ENCODE data around the gene DBI. TPM values are rescaled to one million over a fixed set of nuclear protein-coding genes. Genes with fewer than 3 reads are reported as not detected.

Gene DBI
- total and polyA plus RNA-seq, 2 donors (not counting 1 experiment from before 2014, with no cell fraction given), result 45.2 to 69.4 TPM

DNA sequence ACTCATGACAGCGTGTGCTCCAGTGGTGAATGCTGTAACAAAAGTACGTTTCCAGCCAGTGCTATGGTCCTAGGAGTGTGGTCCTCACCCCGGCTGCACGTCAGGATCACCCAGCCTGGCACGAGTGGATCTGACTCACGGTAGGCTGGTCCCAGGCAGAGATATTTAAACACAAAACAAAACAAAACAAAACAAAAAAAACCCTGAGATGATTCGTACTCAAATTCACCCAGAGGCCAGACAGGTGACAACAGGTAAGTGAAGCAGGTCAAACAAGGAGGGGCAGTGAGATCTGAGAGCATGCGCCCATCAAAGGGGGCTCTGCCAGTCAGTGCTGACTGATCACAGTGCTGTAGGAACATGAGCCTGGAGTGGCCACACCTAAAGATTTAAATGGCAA lies 43.3 kb upstream of the DBI start:
- Histone ChIP-seq H3K9ac (ENCODE audit: low read length) (no peak overlapping the region), H2AFZ (ENCODE audit: insufficient read depth, low read depth, low read length, poor library complexity, severe bottlenecking) (no peak overlapping the region), H4K20me1 (ENCODE audit: control insufficient read depth, insufficient read depth, low read length, poor library complexity, severe bottlenecking) (no peaks in the 10 kb centered on the region), H3K9me3 (ENCODE audit: control extremely low read depth in 1 of 3, control insufficient read depth in 2 of 3, insufficient read depth in 1 of 3, low read length in 2 of 3) (no peaks in the 10 kb centered on the region), H3K36me3 (replicated peaks in 1 of 2; ENCODE audit: control extremely low read depth in 1 of 2, control insufficient read depth in 1 of 2, extremely low read depth in 1 of 2, insufficient read depth in 2 of 2, low read length in 1 of 2) (no peaks in the 10 kb centered on the region), H3K4me2 (replicated peaks; ENCODE audit: low read depth, low read length, poor library complexity, severe bottlenecking) (no peak overlapping the region), H3K4me1 (ENCODE audit: control insufficient read depth in 2 of 2, insufficient read depth in 2 of 2, low read length in 2 of 2) (no peaks in the 10 kb centered on the region), H3K79me2 (ENCODE audit: control insufficient read depth, insufficient read depth, low read length) (no peaks in the 10 kb centered on the region), H3K27me3 (replicated peaks in 1 of 4; ENCODE audit: control extremely low read depth in 1 of 4, control insufficient read depth in 3 of 4, insufficient read depth in 4 of 4, low read length in 3 of 4) (no peaks in the 10 kb centered on the region), H3K4me3 (ENCODE audit: control extremely low read depth in 1 of 5, extremely low read depth in 1 of 5, insufficient read depth in 1 of 5, low read depth in 2 of 5, low read length in 4 of 5) (no peak overlapping the region), H3K27ac (ENCODE audit: low read length in 2 of 2) (no peak overlapping the region)
- no peaks in the 10 kb centered on the region for H3K4me1 Mint-ChIP-seq
- H3K27ac Mint-ChIP-seq, result no peak overlapping the region
- ChIA-PET CTCF (no interaction called here), POLR2A (no interaction called here)
- 97% methylated on average over 6 of the region's 8 CpGs for whole genome bisulfite sequencing (ENCODE audit: insufficient coverage)
- TF ChIP-seq, protein P1, sequence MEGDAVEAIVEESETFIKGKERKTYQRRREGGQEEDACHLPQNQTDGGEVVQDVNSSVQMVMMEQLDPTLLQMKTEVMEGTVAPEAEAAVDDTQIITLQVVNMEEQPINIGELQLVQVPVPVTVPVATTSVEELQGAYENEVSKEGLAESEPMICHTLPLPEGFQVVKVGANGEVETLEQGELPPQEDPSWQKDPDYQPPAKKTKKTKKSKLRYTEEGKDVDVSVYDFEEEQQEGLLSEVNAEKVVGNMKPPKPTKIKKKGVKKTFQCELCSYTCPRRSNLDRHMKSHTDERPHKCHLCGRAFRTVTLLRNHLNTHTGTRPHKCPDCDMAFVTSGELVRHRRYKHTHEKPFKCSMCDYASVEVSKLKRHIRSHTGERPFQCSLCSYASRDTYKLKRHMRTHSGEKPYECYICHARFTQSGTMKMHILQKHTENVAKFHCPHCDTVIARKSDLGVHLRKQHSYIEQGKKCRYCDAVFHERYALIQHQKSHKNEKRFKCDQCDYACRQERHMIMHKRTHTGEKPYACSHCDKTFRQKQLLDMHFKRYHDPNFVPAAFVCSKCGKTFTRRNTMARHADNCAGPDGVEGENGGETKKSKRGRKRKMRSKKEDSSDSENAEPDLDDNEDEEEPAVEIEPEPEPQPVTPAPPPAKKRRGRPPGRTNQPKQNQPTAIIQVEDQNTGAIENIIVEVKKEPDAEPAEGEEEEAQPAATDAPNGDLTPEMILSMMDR (IDR thresholded peaks at IDR 0.05), result no peak
- no peak for TF ChIP-seq EZH2 (IDR thresholded peaks at IDR 0.05; ENCODE audit: borderline replicate concordance, insufficient read depth, low read depth, low read length, poor library complexity, severe bottlenecking)
- no peaks in the 10 kb centered on the region for H3K27me3 Mint-ChIP-seq
- ATAC-seq (ENCODE audit: low read depth) (no peak), DNase-seq (no peak)
- no peak overlapping the region for H3K4me3 Mint-ChIP-seq
- no peaks in the 10 kb centered on the region for H3K9me3 Mint-ChIP-seq (ENCODE audit: insufficient read depth)
- intact Hi-C loops (cut with micrococcal nuclease), result no loop called here

DNA sequence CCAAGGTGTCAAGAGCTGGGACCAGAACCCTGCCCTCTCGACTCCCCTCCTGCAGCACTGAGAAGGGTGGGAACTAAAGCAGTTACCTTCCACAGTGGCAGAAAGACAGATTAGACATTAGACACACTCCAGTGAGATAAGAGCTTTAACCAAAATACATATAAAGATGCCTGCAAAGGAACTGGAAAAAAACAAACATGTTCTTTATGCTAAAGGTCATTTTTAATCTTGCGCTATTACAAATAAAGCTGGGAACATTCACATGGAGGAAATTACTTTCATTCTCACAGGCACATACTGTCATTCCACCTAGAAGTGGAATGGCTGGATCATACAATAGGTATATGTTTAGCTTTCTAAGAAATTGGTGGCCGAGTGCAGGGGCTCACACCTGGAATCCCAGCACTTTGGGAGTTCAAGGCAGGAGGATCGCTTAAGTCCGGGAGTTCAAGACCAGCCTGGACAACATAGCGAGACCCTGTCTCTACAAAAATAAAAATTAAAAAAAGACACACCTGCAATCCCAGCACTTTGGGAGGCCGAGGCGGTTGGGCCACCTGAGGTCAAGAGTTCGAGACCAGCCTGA lies 42.0 kb upstream of the DBI start:
- H3K9ac ChIP-seq (ENCODE audit: low read length), result no peak overlapping the region
- no peak for TF ChIP-seq EZH2 (IDR thresholded peaks at IDR 0.05; ENCODE audit: borderline replicate concordance, insufficient read depth, low read depth, low read length, poor library complexity, severe bottlenecking)
- TF ChIP-seq, protein P1 (IDR thresholded peaks at IDR 0.05), result no peak
- no peak overlapping the region for H2AFZ ChIP-seq (ENCODE audit: insufficient read depth, low read depth, low read length, poor library complexity, severe bottlenecking)
- Mint-ChIP-seq H3K4me1 (no peaks in the 10 kb centered on the region), H3K27me3 (no peaks in the 10 kb centered on the region), H3K27ac (no peak overlapping the region), H3K4me3 (no peak overlapping the region), H3K9me3 (ENCODE audit: insufficient read depth) (no peaks in the 10 kb centered on the region)
- H3K79me2 ChIP-seq (ENCODE audit: control insufficient read depth, insufficient read depth, low read length), result no peaks in the 10 kb centered on the region
- H4K20me1 ChIP-seq (ENCODE audit: control insufficient read depth, insufficient read depth, low read length, poor library complexity, severe bottlenecking), result no peaks in the 10 kb centered on the region
- no peak overlapping the region for H3K4me2 ChIP-seq (replicated peaks; ENCODE audit: low read depth, low read length, poor library complexity, severe bottlenecking)
- no peaks in the 10 kb centered on the region for H3K36me3 ChIP-seq (replicated peaks in 1 of 2; ENCODE audit: control extremely low read depth in 1 of 2, control insufficient read depth in 1 of 2, extremely low read depth in 1 of 2, insufficient read depth in 2 of 2, low read length in 1 of 2)
- POLR2A ChIA-PET, result no interaction called here
- no peak overlapping the region for H3K27ac ChIP-seq (ENCODE audit: low read length in 2 of 2)
- H3K4me1 ChIP-seq (ENCODE audit: control insufficient read depth in 2 of 2, insufficient read depth in 2 of 2, low read length in 2 of 2), result no peaks in the 10 kb centered on the region
- intact Hi-C loops (cut with micrococcal nuclease), result no loop called here
- CTCF ChIA-PET, result no interaction called here
- no peak overlapping the region for H3K4me3 ChIP-seq (ENCODE audit: control extremely low read depth in 1 of 5, extremely low read depth in 1 of 5, insufficient read depth in 1 of 5, low read depth in 2 of 5, low read length in 4 of 5)
- H3K9me3 ChIP-seq (ENCODE audit: control extremely low read depth in 1 of 3, control insufficient read depth in 2 of 3, insufficient read depth in 1 of 3, low read length in 2 of 3), result no peaks in the 10 kb centered on the region
- DNase-seq, result no peak
- WGBS (ENCODE audit: insufficient coverage), result 76% methylated on average over 4 of the region's 9 CpGs
- ATAC-seq (ENCODE audit: low read depth), result no peak
- H3K27me3 ChIP-seq (replicated peaks in 1 of 4; ENCODE audit: control extremely low read depth in 1 of 4, control insufficient read depth in 3 of 4, insufficient read depth in 4 of 4, low read length in 3 of 4), result no peaks in the 10 kb centered on the region
